CD4-positive, alpha-beta T cell treated with Interleukin-2 at 100 ng/mL for 4 hours (primary cell): ENCODE data around the gene RGS12.
"Not testable (repeated sequence)": the region's sequence is repeated elsewhere in the genome, so short reads cannot be mapped to it uniquely, and the experiment has no call there.

Experiments
- DNase-seq: peaks from one replicate; pipeline ENCODE4 v3.0.0-alpha.2; 2020; ENCODE audit warnings: low spot score

The RGS12 gene

GRCh38 chr4:3296651-3297050 lies 3.8 kb downstream of the RGS12 start:
- no peak for DNase-seq

DNA sequence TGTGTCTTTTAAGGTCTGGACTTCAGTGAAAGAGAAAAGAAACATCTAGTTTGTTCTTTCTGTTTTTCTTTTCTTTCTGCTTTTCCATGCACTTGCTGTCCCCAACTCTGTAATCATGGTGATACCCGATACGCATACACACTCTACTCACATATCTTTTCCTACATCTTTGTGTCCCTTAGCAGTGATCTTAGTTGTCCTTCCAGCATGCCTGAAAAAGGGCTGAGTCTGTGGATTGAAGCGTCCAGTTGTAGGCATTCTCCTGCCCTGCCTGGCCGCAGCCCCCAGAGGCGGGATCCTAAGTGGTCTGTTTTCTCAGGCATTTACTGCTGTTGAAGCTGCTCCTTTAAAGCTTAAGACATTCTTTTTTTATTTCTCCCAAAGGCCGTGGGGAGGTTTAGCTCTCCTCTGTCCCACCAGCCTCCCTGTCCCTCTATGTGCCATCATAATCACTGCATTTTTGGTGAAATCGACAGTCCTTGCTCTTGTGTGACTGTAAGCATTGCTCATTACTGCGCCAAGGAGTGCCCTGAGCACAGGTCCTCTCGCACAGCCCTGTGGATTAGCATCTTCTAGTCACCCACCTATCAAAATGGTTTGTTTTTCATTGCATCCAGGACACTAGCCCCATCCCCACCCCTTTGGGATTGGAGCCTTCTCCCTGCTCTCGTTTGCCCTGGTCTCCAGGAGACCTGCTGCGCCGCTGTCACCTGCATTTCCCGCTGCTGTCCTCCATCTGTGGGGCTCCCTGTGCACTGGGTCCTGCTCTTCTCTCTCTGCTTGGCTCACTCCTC lies 4.4 kb downstream of the RGS12 start:
- DNase-seq: no peak

- no peak for DNase-seq
Measured at GRCh38 chr4:3299122-3299975, 6.5 kb downstream of the RGS12 start.

- no peak for DNase-seq
Measured at GRCh38 chr4:3299976-3300671, 7.3 kb downstream of the RGS12 start.

DNA sequence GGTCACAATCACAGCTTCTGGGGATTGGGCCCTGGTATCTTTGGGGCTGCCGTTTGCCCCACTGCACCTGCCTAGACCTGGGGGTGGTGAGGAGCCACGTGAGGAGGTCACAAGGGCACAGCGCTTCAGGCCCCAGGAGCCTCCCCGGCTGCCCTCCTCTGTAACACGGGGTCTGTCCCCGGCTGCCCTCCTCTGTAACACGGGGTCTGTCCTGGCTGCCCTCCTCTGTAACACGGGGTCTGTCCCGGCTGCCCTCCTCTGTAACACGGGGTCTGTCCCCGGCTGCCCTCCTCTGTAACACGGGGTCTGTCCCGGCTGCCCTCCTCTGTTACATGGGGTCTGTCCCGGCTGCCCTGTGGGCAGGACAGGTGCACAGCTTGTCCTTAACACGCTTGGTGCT lies 8.1 kb downstream of the RGS12 start:
- DNase-seq: not testable (repeated sequence)

DNA sequence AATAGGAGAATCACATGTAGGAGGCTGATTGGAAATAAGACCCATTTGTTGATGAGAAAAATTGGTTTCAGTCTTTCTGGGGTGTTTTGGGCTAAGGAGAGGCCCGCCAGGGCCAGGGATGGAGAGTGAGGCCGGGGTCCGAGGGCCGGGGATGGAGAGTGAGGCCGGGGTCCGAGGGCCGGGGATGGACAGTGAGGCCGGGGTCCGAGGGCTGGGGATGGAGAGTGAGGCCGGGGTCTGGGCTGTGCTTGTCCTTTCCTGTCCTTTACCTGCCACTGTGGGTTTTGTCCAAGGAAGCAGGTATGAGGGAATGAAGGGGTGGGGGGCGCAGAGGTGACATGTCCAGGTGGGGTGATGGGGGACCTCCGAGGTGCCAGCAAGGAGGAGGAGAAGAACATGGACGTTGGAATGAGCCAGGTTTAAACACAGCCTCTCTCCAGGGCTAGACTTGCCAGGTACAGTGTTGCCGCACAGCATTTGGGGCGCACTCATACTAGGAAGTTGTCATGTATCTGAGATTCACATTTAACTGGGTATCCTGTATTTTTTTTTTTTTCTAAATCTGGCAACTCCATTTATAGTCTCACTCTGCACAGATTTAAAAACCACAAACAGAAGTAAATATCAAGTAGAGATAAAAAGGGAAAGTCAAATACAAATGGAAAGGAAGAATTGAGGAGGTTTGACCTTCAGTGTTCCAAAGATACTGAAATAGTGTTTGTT lies 8.8 kb downstream of the RGS12 start:
- no peak for DNase-seq

- DNase-seq: peak; percentile 75
Measured at GRCh38 chr4:3302173-3302785, 9.5 kb downstream of the RGS12 start.

GRCh38 chr4:3302786-3303564 lies 10.2 kb downstream of the RGS12 start:
- DNase-seq: no peak

DNA sequence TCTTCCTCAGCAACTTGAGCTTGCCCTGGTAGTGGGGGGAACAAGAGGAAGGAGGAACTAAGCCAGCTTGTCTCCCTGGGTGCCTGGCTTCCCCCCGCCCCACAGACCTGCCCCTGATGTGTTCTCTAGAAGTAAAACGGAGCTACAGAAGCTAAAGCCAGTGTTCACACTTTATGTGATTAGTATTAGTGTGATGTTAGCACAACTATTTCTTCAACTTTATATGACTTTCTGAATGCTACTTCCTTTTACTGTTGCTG lies 10.7 kb downstream of the RGS12 start:
- DNase-seq: no peak

DNA sequence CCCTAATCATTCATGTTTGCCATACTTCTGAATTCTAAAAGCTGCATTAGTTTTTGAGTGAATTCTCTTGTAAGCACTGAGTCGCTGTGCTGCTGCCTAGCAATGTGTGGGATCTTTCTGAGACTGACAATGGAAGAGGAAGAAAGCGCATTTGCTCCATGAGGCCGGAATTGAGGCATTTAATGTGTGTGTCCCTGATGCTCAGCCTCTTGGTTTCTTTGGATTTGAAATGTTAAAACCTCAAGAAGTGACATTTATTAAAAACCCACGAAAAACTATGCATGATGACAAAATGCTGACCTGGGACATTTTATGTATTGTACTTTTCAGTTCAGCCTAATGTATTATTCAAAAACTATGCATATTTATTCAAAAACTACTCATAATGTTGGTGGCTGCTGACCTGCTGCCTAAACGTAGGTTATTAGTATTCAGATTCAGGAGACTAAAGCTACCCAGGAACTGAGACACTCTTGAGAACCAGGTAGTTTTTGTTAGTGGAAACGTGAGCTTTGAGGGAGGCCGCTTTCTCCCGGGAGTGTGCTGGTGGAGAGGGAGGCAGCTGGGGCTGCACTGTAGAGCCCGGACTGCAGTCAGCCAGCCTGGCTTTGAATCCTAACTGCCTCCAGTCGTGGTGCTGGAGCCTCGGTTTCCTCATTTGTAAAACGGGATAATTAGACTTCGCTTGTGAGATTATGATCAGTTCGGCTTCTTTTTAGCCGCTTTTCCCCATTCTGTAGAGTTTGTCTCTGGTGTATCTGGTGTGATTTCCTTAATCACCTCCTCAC lies 11.3 kb downstream of the RGS12 start:
- no peak for DNase-seq

DNA sequence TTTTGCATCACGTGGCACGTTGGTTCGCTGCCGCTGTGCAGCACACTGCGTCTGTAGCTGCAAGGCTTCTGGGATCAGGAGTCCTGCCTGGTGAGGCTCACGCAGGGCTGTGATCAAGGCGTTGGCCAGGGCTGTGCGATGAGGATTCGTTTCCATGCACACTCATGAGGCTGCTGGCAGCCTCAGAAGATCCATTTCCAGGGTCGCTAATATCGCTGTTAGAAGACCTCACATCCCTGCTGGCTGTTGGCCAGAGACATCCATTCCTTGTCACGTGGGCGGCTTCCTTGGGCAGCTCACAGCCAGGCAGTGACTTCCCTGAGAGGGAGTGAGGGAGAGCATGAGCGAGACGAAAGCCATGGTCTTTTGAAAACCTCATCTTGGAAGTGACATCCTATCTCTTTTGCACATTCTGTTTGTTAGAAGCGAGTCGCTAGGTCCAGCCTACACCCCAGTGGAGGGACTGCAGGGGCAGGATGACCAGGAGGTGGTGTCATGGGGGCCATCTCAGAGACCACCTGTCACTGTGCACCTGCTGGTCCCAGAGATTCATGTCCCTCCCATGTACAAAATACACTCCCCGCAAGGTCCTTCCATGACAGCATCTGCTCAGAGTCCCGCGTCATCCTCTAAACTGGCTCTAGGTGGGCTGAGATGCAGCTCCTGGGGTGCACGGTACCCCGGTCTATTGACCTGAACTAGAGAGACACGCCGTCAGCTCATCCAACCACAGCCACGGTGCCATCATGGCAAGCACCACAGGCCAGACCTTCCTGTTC lies 12.2 kb downstream of the RGS12 start:
- no peak for DNase-seq

DNA sequence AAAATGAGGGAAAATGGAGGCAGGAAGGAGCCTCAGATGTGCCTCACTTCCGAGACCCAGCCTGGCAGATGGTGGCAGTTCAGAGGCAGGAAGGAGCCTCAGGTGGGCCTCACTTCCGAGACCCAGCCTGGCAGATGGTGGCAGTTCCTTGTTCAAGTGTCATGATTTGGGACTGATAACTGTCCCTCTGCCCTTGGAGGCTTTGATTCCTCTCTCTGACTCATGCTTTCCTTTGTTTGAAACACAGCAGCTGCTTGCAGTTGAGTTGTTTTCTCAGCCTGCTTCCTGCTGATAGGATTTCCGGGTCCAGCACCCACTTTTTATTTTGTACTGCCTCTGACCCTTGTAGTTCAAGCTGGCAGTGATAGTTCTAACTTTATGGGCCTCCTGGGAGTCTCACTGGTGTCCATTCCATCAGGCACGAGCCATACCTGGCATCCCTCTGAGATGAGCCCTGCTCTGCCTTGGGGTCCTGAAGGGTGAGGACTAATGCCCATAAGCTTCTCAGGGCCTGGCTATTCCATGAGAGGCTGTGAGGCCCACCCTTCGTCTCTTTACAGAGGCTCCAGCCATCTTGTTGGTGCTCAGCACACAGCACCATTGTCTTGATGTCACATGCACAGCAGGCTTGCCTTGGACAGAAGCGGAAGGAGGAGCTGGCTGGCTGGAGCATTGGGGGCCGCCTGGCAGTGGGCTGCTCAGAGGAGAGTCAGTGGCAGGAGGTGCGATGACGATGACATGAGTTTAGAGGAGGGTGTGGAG lies 13.0 kb downstream of the RGS12 start:
- DNase-seq: no peak

- no peak for DNase-seq
Measured at GRCh38 chr4:3306450-3306849, 13.6 kb downstream of the RGS12 start.

- DNase-seq: no peak
Measured at GRCh38 chr4:3307060-3307459, 14.2 kb downstream of the RGS12 start.

DNA sequence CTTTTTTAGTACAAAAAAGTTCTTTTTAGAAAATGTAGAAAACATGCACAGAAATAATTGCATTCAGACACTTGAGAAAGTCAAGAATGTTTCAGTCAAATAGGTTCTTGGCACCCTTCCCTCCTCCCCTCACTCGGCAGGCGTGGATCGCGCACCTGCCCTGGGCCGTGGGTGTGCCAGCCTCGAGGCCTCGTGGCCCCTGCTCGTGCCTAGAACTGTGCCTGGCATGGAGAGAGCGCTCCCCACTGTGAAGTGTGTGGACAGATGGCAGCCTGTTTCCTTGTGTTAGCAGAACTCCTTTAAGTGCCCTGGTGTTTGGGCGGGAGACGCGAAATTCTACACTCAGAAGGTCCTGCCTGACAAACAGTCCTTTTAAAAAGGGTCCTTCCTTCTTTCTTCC lies 14.7 kb downstream of the RGS12 start:
- no peak for DNase-seq

DNA sequence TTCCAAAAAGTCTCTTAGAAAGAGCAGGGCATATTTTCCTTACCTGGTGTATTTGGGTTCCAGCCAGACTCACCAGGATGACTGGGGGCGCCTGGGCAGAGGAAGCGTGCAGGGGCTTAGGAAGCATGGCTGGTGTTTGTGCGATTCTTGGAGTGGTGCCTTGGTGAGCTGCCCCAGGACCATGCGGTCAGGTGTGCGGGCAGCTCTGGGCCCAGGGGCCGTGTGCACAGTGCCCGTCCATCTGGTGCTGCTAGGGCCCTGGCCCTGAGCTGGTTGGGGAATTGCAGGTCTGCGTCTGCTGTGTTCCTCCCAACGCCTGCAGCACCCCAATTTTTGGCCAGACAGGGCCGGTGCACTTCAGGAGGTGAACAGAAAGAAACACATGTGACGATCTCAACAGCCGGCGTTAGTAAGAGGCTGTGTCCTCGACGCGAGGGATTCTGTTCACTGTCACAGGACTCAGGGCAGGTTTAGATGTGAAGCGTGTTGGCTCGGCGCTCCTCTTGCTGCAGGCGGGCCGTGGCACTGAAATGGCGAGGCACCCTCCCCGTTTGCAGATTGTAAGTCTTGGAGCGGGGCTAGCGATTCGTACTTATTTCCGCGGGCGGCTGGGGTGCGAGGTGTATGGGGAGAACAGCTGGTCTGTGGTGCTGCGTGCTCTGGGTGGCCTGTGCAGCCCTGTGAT lies 15.2 kb downstream of the RGS12 start:
- no peak for DNase-seq

GRCh38 chr4:3308691-3309090 lies 15.9 kb downstream of the RGS12 start:
- no peak for DNase-seq
